Hepatocyte (in vitro differentiated cells): ENCODE results near the gene RNPS1.

Experiments used
- EZH2 ChIP-seq: fragments of 200-600 bp; sonication (generic); IDR thresholded peaks from 2 replicates; pipeline ENCODE4 v1.6.1; 2016; ENCODE audit warnings: antibody characterized with exemption, mild to moderate bottlenecking, borderline replicate concordance
- TF ChIP-seq, protein P1 (sequence below): fragments of 200-600 bp; sonication (generic); IDR thresholded peaks from 2 replicates; pipeline ENCODE4 v1.5.1; 2016; ENCODE audit warnings: antibody characterized with exemption, mild to moderate bottlenecking; ENCODE audit not compliant: poor library complexity

DNA sequence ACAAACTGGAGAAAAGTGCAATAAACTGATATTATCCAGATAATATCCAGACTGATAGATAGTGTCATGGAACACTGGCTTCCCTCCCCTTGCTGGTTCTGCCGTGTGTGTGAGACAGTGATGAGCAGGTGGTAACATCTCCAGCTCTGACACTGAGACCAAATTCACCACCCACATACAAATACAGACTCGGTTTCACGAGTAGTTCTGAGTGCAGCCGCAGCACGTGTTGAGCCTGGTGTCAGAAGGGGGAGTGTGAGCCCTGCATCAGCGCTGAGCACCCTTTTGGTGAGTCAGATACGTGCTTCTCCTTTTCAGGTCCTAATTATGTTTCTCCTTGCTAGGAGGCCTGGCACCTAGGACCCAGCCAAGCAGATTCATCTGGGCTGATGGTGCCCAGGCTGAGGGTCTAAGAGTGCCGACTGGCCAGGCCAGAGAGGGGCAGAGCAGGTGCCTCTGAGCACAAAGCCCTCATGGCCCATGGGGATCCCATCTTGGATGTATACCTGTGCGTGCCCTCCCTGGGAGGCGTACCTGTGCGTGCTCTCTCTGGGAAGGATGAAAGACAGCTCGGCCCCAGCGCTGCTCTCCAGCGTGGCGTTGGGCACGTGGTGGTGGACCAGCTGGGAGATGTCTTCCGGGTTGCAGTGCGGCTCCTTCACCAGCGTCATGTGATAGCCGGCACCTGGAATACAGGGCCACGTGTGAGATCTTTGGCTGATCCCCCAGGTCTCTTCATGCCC is 27.3 kb upstream of the RNPS1 start:
- TF ChIP-seq, protein P1, sequence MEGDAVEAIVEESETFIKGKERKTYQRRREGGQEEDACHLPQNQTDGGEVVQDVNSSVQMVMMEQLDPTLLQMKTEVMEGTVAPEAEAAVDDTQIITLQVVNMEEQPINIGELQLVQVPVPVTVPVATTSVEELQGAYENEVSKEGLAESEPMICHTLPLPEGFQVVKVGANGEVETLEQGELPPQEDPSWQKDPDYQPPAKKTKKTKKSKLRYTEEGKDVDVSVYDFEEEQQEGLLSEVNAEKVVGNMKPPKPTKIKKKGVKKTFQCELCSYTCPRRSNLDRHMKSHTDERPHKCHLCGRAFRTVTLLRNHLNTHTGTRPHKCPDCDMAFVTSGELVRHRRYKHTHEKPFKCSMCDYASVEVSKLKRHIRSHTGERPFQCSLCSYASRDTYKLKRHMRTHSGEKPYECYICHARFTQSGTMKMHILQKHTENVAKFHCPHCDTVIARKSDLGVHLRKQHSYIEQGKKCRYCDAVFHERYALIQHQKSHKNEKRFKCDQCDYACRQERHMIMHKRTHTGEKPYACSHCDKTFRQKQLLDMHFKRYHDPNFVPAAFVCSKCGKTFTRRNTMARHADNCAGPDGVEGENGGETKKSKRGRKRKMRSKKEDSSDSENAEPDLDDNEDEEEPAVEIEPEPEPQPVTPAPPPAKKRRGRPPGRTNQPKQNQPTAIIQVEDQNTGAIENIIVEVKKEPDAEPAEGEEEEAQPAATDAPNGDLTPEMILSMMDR = no peak
- TF ChIP-seq EZH2 = no peak
